GM23338 (cell line): ENCODE measurements around the gene KCNIP3. TPM values are rescaled to one million over a fixed set of nuclear protein-coding genes. Genes with fewer than 3 reads are reported as not detected.

Experiments
- polyA plus RNA-seq: library from polyadenylated mRNA; unstranded; fragments of >200 nt; fragmentation: Nextera tagmentation; extraction: Ambion mirVana; gene quantifications from 2 replicates; pipeline ENCODE4 v1.2.1, GENCODE V29; 2016
- total RNA-seq: library from RNA; depleted of rRNA; stranded (reverse); fragments of >200 nt; shearing (Covaris generic); gene quantifications from 2 replicates; pipeline ENCODE4 v1.2.3, GENCODE V29; 2014; rRNA removed

Gene KCNIP3
- total and polyA plus RNA-seq, 2 experiments from 2014 or later = 0.32 to 0.83 TPM

Other genes starting within 250 kb of the KCNIP3 start
- gene MRPS5, start 175.5 kb upstream of the KCNIP3 start, total RNA-seq = 51.9 and 57.8 TPM in 2 replicates
- 75.6 and 79.0 TPM in 2 replicates for gene MRPS5, start 175.5 kb upstream of the KCNIP3 start, polyA plus RNA-seq
- 5.7 and 7.2 TPM in 2 replicates for gene ZNF514, start 137.5 kb upstream of the KCNIP3 start, total RNA-seq
- 8.3 and 9.3 TPM in 2 replicates for gene ZNF514, start 137.5 kb upstream of the KCNIP3 start, polyA plus RNA-seq
- gene ZNF2, start 131.5 kb upstream of the KCNIP3 start, total RNA-seq = 2.5 and 3.4 TPM in 2 replicates
- 1.3 and 2.0 TPM in 2 replicates for gene ZNF2, start 131.5 kb upstream of the KCNIP3 start, polyA plus RNA-seq
- gene ZNF892, start 89.8 kb upstream of the KCNIP3 start, total RNA-seq = 13.3 and 17.9 TPM in 2 replicates
- gene ZNF892, start 89.8 kb upstream of the KCNIP3 start, polyA plus RNA-seq = 2.2 and 2.7 TPM in 2 replicates
- 2.2 TPM in 2 replicates for gene PROM2, start 22.9 kb upstream of the KCNIP3 start, total RNA-seq
- gene PROM2, start 22.9 kb upstream of the KCNIP3 start, polyA plus RNA-seq = 1.1 and 2.1 TPM in 2 replicates
- 48.1 and 51.0 TPM in 2 replicates for gene FAHD2A, start 105.4 kb downstream of the KCNIP3 start, total RNA-seq
- 26.8 and 27.6 TPM in 2 replicates for gene FAHD2A, start 105.4 kb downstream of the KCNIP3 start, polyA plus RNA-seq
- 0.66 TPM in 1 of 2 replicates, not detected in the other for gene TRIM43B, start 187.4 kb downstream of the KCNIP3 start, total RNA-seq
- 0.12 and 0.44 TPM in 2 replicates for gene TRIM43B, start 187.4 kb downstream of the KCNIP3 start, polyA plus RNA-seq